Measurements from ENCODE around the gene UFC1. TPM values are rescaled to one million over a fixed set of nuclear protein-coding genes. Genes with fewer than 3 reads are reported as not detected.

Gene UFC1
- total RNA-seq, 1 donor from 2014 or later = 84.4 TPM

GRCh38 chr1:161196111-161196510 lies 42.3 kb downstream of the UFC1 start:
- Histone ChIP-seq H3K36me3 (no peaks in the 10 kb centered on the region), H3K9me3 (no peaks in the 10 kb centered on the region), H3K27ac (no peak overlapping the region), H3K27me3 (no peaks in the 10 kb centered on the region), H3K4me1 (peaks cover 49% of the 10 kb centered on the region), H3K4me3 (peak overlapping the region; percentile 37)
- TF ChIP-seq CTCF (IDR thresholded peaks at IDR 0.05) = no peak
- intact Hi-C loops (cut with DNase I) = no loop called here
- DNase-seq = no peak
- no peak for ATAC-seq

GRCh38 chr1:161196521-161197451 lies 43.0 kb downstream of the UFC1 start:
- no peak for TF ChIP-seq CTCF (IDR thresholded peaks at IDR 0.05)
- peak overlapping the region; percentile 98 for H3K27ac ChIP-seq
- no peaks in the 10 kb centered on the region for H3K9me3 ChIP-seq
- no peak for DNase-seq
- ATAC-seq = no peak
- intact Hi-C loops (cut with DNase I) = no loop called here
- peak overlapping the region; percentile 37 for H3K4me3 ChIP-seq
- no peaks in the 10 kb centered on the region for H3K27me3 ChIP-seq
- H3K36me3 ChIP-seq = no peaks in the 10 kb centered on the region
- peaks cover 55% of the 10 kb centered on the region for H3K4me1 ChIP-seq

GRCh38 chr1:161197560-161198193 lies 43.9 kb downstream of the UFC1 start:
- Histone ChIP-seq H3K9me3 (no peaks in the 10 kb centered on the region), H3K4me1 (peaks cover 56% of the 10 kb centered on the region), H3K36me3 (no peaks in the 10 kb centered on the region), H3K4me3 (peak overlapping the region; percentile 37), H3K27me3 (no peaks in the 10 kb centered on the region), H3K27ac (peak overlapping the region; percentile 98)
- TF ChIP-seq CTCF (IDR thresholded peaks at IDR 0.05) = no peak
- ATAC-seq = no peak
- intact Hi-C loops (cut with DNase I) = no loop called here
- DNase-seq = no peak

- peaks cover 57% of the 10 kb centered on the region for H3K4me1 ChIP-seq
- intact Hi-C loops (cut with DNase I) = no loop called here
These were observed 44.6 kb downstream of the UFC1 start for GRCh38 chr1:161198194-161198896.

More at GRCh38 chr1:161198194-161198896, 44.6 kb downstream of the UFC1 start:
- no peaks in the 10 kb centered on the region for H3K27me3 ChIP-seq
- peak overlapping the region; percentile 98 for H3K27ac ChIP-seq
- H3K4me3 ChIP-seq = peak overlapping the region; percentile 37
- no peaks in the 10 kb centered on the region for H3K9me3 ChIP-seq
- no peak for TF ChIP-seq CTCF (IDR thresholded peaks at IDR 0.05)
- no peak for DNase-seq
- H3K36me3 ChIP-seq = peaks cover 2% of the 10 kb centered on the region
- ATAC-seq = no peak

Data from upper lobe of right lung (tissue), 1 donor.